ENCODE results near the gene SRA1.

GRCh38 chr5:140573683-140574082 is 16.4 kb upstream of the SRA1 start:
- TF ChIP-seq CTCF (IDR thresholded peaks at IDR 0.05) (no peak), POLR2A (IDR thresholded peaks at IDR 0.05) (no peak)
